ENCODE results near the gene JAK1. TPM values are rescaled to one million over a fixed set of nuclear protein-coding genes. Genes with fewer than 3 reads are reported as not detected.

The JAK1 gene
- total and polyA plus RNA-seq, 3 experiments from 2014 or later: 106 to 300 (median 108) TPM

DNA sequence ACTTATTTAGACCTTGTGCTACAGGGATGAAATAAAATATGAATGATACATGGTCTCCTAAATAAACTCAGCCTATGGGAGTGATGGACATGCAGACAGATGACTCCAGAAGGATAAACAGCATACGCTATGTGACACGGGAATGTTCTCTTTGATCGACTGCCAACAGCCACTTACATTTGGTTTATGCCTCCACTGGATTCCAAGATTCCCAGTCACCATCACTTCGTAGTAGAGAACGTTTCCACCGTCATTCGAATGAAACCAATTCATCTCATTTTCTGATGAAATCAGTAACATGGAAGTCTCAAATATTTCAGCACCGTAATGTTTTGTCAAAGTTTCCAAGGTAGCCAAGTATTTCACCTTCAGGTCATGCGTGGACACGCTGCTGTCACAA, 99.7 kb downstream of the JAK1 start:
- Histone ChIP-seq H3K4me1 (ENCODE audit: insufficient read depth, low read length) (peaks cover 28% of the 10 kb centered on the region), H3K27me3 (ENCODE audit: insufficient read depth, low read length, poor library complexity, severe bottlenecking) (no peaks in the 10 kb centered on the region), H3K4me3 (ENCODE audit: low read length) (no peak overlapping the region), H3K36me3 (ENCODE audit: insufficient read depth, low read length) (peaks cover 69% of the 10 kb centered on the region), H3K9me3 (ENCODE audit: low read length) (no peaks in the 10 kb centered on the region), H3K27ac (ENCODE audit: low read depth, low read length) (no peak overlapping the region)
- Mint-ChIP-seq H3K9me3 (no peaks in the 10 kb centered on the region), H3K27me3 (no peaks in the 10 kb centered on the region), H3K27ac (peak overlapping the region in 4 of 8 donors; percentile 3 to 22 (median 19)), H3K36me3 (peaks cover 8 to 88% (median 17%) of the 10 kb centered on the region in 3 donors), H3K4me1 (peaks cover 42 to 51% (median 51%) of the 10 kb centered on the region in 3 donors), H3K4me3 (no peak overlapping the region)
- ChIA-PET CTCF (interaction anchor here (0.7 to 4.1 kb wide), 2 partner anchors 11 to 99 kb away, joined by 3 to 16 read pairs; partner anchors contain the start of gene JAK1), POLR2A (no interaction called here)
- no peak for DNase-seq

GRCh38 chr1:64865105-64865757, 101.1 kb downstream of the JAK1 start:
- no peaks in the 10 kb centered on the region for H3K27me3 ChIP-seq (ENCODE audit: insufficient read depth, low read length, poor library complexity, severe bottlenecking)
- peaks cover 28% of the 10 kb centered on the region for H3K4me1 ChIP-seq (ENCODE audit: insufficient read depth, low read length)
- H3K27ac ChIP-seq (ENCODE audit: low read depth, low read length): peak overlapping the region; percentile 55
- Mint-ChIP-seq H3K27me3 (no peaks in the 10 kb centered on the region), H3K36me3 (peaks cover 4 to 86% (median 26%) of the 10 kb centered on the region in 3 donors), H3K9me3 (no peaks in the 10 kb centered on the region), H3K4me1 (peaks cover 43 to 59% (median 58%) of the 10 kb centered on the region in 3 donors), H3K27ac (peak overlapping the region; percentile 38 to 97 (median 88)), H3K4me3 (peak overlapping the region in 5 of 7 donors; percentile 30 to 66 (median 57))
- ChIA-PET POLR2A (interaction anchor here (0.7 kb wide), 1 partner anchor 144 kb away, joined by 3 read pairs; no protein-coding TSS in a partner anchor), CTCF (interaction anchor here (1.0 to 4.1 kb wide), 3 partner anchors 101 to 210 kb away, joined by 3 to 16 read pairs (median 12); partner anchors contain the start of gene JAK1)
- H3K9me3 ChIP-seq (ENCODE audit: low read length): no peaks in the 10 kb centered on the region
- peaks cover 64% of the 10 kb centered on the region for H3K36me3 ChIP-seq (ENCODE audit: insufficient read depth, low read length)
- no peak overlapping the region for H3K4me3 ChIP-seq (ENCODE audit: low read length)
- no peak for DNase-seq

DNA sequence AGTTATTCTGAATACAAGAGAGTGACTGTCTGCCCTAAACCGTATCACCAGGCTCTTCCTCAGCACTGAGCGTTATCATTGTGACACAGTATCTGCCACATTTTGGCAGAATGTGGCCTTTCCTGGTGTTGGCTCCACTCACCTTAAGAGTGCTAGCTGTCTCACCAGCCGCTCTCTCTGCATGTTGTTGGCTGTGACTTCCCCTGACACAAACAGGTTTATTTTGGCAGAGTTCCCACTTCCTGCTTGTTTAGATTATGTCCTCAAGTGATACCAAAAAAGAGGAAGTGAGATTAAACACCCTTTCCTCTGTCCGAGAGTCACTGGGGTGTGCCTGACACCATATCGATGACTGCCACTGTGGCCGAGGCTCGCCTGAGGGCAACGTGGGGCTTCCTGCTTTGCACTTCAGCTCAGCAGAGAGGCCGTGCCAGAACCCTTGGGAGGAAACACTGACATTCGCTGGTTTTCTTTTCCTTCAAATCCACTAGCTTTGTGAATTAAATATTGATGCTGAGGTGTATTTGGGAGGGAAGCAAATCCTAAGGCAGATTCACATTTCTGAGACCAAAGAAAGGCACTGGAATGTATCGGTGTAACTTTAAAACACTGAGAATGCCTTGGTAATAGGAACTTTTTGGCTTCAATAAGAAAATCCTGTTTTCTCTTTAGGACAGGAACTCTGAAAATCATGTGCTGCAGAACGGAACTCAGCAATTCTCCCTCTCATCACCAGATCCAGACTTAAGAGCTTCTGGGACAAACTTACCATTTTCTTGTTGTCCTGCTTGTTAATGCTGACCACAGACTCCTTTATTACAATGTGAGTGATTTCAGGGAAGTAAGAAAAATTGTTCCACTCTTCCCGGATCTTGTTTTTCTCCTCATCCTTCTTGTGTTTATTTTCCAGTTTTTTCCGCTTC, 102.1 kb downstream of the JAK1 start:
- peak; percentile 40 to 81 (median 49) for DNase-seq
- Histone ChIP-seq H3K27ac (ENCODE audit: low read depth, low read length) (peak overlapping the region; percentile 55), H3K36me3 (ENCODE audit: insufficient read depth, low read length) (peaks cover 65% of the 10 kb centered on the region), H3K4me3 (ENCODE audit: low read length) (no peak overlapping the region), H3K27me3 (ENCODE audit: insufficient read depth, low read length, poor library complexity, severe bottlenecking) (no peaks in the 10 kb centered on the region), H3K9me3 (ENCODE audit: low read length) (no peaks in the 10 kb centered on the region), H3K4me1 (ENCODE audit: insufficient read depth, low read length) (peaks cover 31% of the 10 kb centered on the region)
- Mint-ChIP-seq H3K27me3 (no peaks in the 10 kb centered on the region), H3K4me3 (peak overlapping the region in 6 of 7 donors; percentile 30 to 66 (median 62)), H3K27ac (peak overlapping the region; percentile 76 to 97 (median 88)), H3K9me3 (no peaks in the 10 kb centered on the region), H3K4me1 (peaks cover 51 to 66% (median 59%) of the 10 kb centered on the region in 3 donors), H3K36me3 (peaks cover 11 to 85% (median 29%) of the 10 kb centered on the region in 3 donors)
- CTCF ChIA-PET: interaction anchor here (1.0 to 4.1 kb wide), 4 partner anchors 10 to 211 kb away, joined by 3 to 16 read pairs (median 8); partner anchors contain the start of gene JAK1
- POLR2A ChIA-PET: interaction anchor here (0.6 to 2.7 kb wide), 3 partner anchors 13 to 102 kb away, joined by 4 to 11 read pairs (median 4); partner anchors contain the start of gene JAK1

DNA sequence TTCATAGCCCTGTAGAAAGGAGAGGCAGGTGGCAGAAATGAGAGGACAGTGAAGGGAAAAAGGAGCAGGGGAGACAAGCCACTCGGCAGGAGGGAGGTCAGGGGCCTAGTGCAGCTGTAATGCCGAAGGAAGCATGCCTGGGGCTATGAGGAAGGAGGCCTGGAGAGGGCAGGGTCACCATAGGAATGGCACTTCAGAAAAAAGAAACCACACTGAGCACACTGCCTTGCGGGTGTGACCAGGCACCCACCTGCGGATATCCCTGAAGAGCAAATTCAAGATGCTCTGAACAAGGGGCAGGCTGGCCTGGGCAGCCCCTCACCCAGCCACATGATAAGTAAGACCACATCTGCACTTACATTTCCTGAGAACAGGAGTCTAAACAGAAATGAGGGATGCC, 104.7 kb downstream of the JAK1 start:
- no peaks in the 10 kb centered on the region for H3K27me3 Mint-ChIP-seq
- peaks cover 21 to 86% (median 35%) of the 10 kb centered on the region in 3 donors for H3K36me3 Mint-ChIP-seq
- Histone ChIP-seq H3K27me3 (ENCODE audit: insufficient read depth, low read length, poor library complexity, severe bottlenecking) (no peaks in the 10 kb centered on the region), H3K4me1 (ENCODE audit: insufficient read depth, low read length) (peaks cover 31% of the 10 kb centered on the region), H3K36me3 (ENCODE audit: insufficient read depth, low read length) (peaks cover 69% of the 10 kb centered on the region), H3K4me3 (ENCODE audit: low read length) (no peak overlapping the region), H3K27ac (ENCODE audit: low read depth, low read length) (no peak overlapping the region), H3K9me3 (ENCODE audit: low read length) (no peaks in the 10 kb centered on the region)
- peak overlapping the region in 7 of 8 donors; percentile 9 to 85 (median 72) for H3K27ac Mint-ChIP-seq
- ChIA-PET POLR2A (interaction anchor here (2.7 kb wide), 1 partner anchor 16 kb away, joined by 11 read pairs; no protein-coding TSS in a partner anchor), CTCF (interaction anchor here (3.3 kb wide), 1 partner anchor 214 kb away, joined by 12 read pairs; no protein-coding TSS in a partner anchor)
- peaks cover 58 to 81% (median 62%) of the 10 kb centered on the region in 3 donors for H3K4me1 Mint-ChIP-seq
- DNase-seq: no peak
- H3K4me3 Mint-ChIP-seq: no peak overlapping the region
- H3K9me3 Mint-ChIP-seq: no peaks in the 10 kb centered on the region

GRCh38 chr1:64857347-64857746, 109.0 kb downstream of the JAK1 start:
- Mint-ChIP-seq H3K36me3 (peaks cover 16 to 96% (median 42%) of the 10 kb centered on the region in 3 donors), H3K4me3 (no peak overlapping the region), H3K4me1 (peaks cover 30 to 48% (median 34%) of the 10 kb centered on the region in 3 donors), H3K27ac (peak overlapping the region in 2 of 8 donors; percentile 68 to 89), H3K9me3 (peaks cover 0 to 2% (median 0%) of the 10 kb centered on the region in 5 donors), H3K27me3 (no peaks in the 10 kb centered on the region)
- H3K36me3 ChIP-seq (ENCODE audit: insufficient read depth, low read length): peaks cover 89% of the 10 kb centered on the region
- H3K4me3 ChIP-seq (ENCODE audit: low read length): no peak overlapping the region
- no peak for DNase-seq
- CTCF ChIA-PET: interaction anchor here (1.6 kb wide), 1 partner anchor 18 kb away, joined by 3 read pairs; no protein-coding TSS in a partner anchor
- POLR2A ChIA-PET: interaction anchor here (1.0 kb wide), 1 partner anchor 109 kb away, joined by 3 read pairs; the partner anchor contains the start of gene JAK1
- H3K4me1 ChIP-seq (ENCODE audit: insufficient read depth, low read length): peaks cover 4% of the 10 kb centered on the region
- H3K27me3 ChIP-seq (ENCODE audit: insufficient read depth, low read length, poor library complexity, severe bottlenecking): no peaks in the 10 kb centered on the region
- no peaks in the 10 kb centered on the region for H3K9me3 ChIP-seq (ENCODE audit: low read length)
- no peak overlapping the region for H3K27ac ChIP-seq (ENCODE audit: low read depth, low read length)

GRCh38 chr1:64856553-64856952, 109.8 kb downstream of the JAK1 start:
- no peak for DNase-seq
- peaks cover 0 to 2% (median 0%) of the 10 kb centered on the region in 5 donors for H3K9me3 Mint-ChIP-seq
- ChIA-PET CTCF (interaction anchor here (0.6 to 1.6 kb wide), 2 partner anchors 19 to 100 kb away, joined by 3 read pairs; no protein-coding TSS in a partner anchor), POLR2A (interaction anchor here (1.0 kb wide), 1 partner anchor 110 kb away, joined by 3 read pairs; the partner anchor contains the start of gene JAK1)
- H3K4me3 Mint-ChIP-seq: peak overlapping the region in 1 of 7 donors; percentile 70
- Histone ChIP-seq H3K27ac (ENCODE audit: low read depth, low read length) (no peak overlapping the region), H3K9me3 (ENCODE audit: low read length) (no peaks in the 10 kb centered on the region), H3K4me1 (ENCODE audit: insufficient read depth, low read length) (peaks cover 4% of the 10 kb centered on the region), H3K36me3 (ENCODE audit: insufficient read depth, low read length) (peaks cover 93% of the 10 kb centered on the region), H3K4me3 (ENCODE audit: low read length) (no peak overlapping the region), H3K27me3 (ENCODE audit: insufficient read depth, low read length, poor library complexity, severe bottlenecking) (no peaks in the 10 kb centered on the region)
- H3K36me3 Mint-ChIP-seq: peaks cover 16 to 97% (median 43%) of the 10 kb centered on the region in 3 donors
- peaks cover 22 to 40% (median 27%) of the 10 kb centered on the region in 3 donors for H3K4me1 Mint-ChIP-seq
- no peaks in the 10 kb centered on the region for H3K27me3 Mint-ChIP-seq
- peak overlapping the region in 4 of 8 donors; percentile 7 to 89 (median 31) for H3K27ac Mint-ChIP-seq

GRCh38 chr1:64855557-64855956, 110.8 kb downstream of the JAK1 start:
- Mint-ChIP-seq H3K4me1 (peaks cover 12 to 31% (median 20%) of the 10 kb centered on the region in 3 donors), H3K36me3 (peaks cover 16 to 97% (median 38%) of the 10 kb centered on the region in 3 donors), H3K27me3 (no peaks in the 10 kb centered on the region), H3K4me3 (no peak overlapping the region), H3K27ac (no peak overlapping the region), H3K9me3 (peaks cover 0 to 2% (median 0%) of the 10 kb centered on the region in 5 donors)
- H3K27ac ChIP-seq (ENCODE audit: low read depth, low read length): no peak overlapping the region
- no peak overlapping the region for H3K4me3 ChIP-seq (ENCODE audit: low read length)
- H3K36me3 ChIP-seq (ENCODE audit: insufficient read depth, low read length): peaks cover 92% of the 10 kb centered on the region
- no peaks in the 10 kb centered on the region for H3K9me3 ChIP-seq (ENCODE audit: low read length)
- ChIA-PET CTCF (no interaction called here), POLR2A (no interaction called here)
- peaks cover 4% of the 10 kb centered on the region for H3K4me1 ChIP-seq (ENCODE audit: insufficient read depth, low read length)
- no peak for DNase-seq
- H3K27me3 ChIP-seq (ENCODE audit: insufficient read depth, low read length, poor library complexity, severe bottlenecking): no peaks in the 10 kb centered on the region

Measured in CD8-positive, alpha-beta memory T cell (primary cell).